Stomach (tissue), 4 donors: ENCODE results near the gene AATK.

Experiments used
- CTCF ChIP-seq, 7 experiments: fragments of 450-650 bp in 4 of 7; fragments of 200-600 bp in 3 of 7; sonication (generic) in 3 of 7; IDR thresholded peaks; one replicate each; pipeline ENCODE4 v1.5.1; 2016 to 2019; ENCODE audit warnings: antibody characterized with exemption in 7 of 7, control low read depth in 2 of 7, mild to moderate bottlenecking in 1 of 7
- EP300 ChIP-seq: sonication (generic); formaldehyde crosslinking; IDR thresholded peaks from one replicate; pipeline ENCODE4 v1.6.1; 2017; ENCODE audit warnings: antibody characterized with exemption
- POLR2A ChIP-seq, 4 donors: fragments of 450-650 bp; IDR thresholded peaks; one replicate each; pipeline ENCODE4 v1.6.1; 2016; ENCODE audit warnings: antibody characterized with exemption in 4 of 4, control low read depth in 2 of 4, mild to moderate bottlenecking in 1 of 4, moderate library complexity in 1 of 4

DNA sequence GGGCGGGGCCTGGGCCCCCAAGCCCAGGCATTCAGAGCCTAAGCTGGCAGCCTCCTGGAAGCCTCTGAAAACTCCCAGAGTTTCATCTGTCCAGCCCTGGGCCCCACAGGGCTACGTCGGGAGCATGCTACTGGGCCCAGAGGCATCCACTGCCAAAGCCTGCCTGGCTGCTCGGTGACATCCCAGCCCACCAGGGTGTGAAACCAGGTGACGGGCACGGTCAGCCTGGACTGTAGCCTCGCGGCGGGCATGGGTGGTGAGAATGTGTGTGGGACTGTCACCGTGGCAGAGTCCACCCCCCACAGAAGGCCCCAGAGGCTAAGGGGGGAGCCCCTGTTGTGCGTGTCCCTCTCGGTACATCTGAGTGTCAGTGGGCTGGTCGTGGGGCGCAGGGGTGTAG lies 25.6 kb upstream of the AATK start:
- TF ChIP-seq CTCF (IDR thresholded peaks at IDR 0.05) (no peak), EP300 (no peak), POLR2A (IDR thresholded peaks at IDR 0.05) (no peak)
